GM12873 (cell line): Measurements from ENCODE around the gene KRT26.
A peak's percentile ranks its signal among the peaks of the same experiment; 100 is the strongest.

Experiments
- CTCF ChIP-seq: IDR thresholded peaks from 2 replicates; pipeline ENCODE4 v1.5.1; 2012; ENCODE audit warnings: low read depth, mild to moderate bottlenecking, moderate library complexity, low read length, control low read depth; ENCODE audit not compliant: insufficient read depth; ENCODE audit errors: missing control alignments

Gene KRT26

GRCh38 chr17:40751065-40751464, 20.9 kb downstream of the KRT26 start:
- no peak for TF ChIP-seq CTCF

- no peak for TF ChIP-seq CTCF
Observed at GRCh38 chr17:40750391-40750790, 21.6 kb downstream of the KRT26 start.

GRCh38 chr17:40738553-40738952, 33.4 kb downstream of the KRT26 start:
- peak; percentile 11 for TF ChIP-seq CTCF

DNA sequence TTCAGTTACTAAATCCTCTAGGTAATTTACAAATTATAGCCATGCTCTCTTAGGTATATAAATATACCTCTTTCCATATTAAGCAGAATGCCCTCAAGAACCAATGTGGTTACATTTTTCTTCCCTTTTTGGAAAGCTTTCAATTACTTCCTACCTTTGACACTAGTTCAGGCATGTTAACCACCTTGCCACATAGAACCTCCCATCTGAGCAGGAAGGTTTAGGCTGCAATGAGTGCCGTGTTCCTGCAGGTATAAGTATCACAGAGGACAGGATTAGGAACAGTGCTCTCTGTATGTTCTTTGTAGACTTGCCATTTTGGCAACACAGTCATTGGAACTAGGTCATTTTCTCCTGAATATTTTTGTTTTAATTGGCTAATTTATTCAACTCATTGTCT, 37.0 kb downstream of the KRT26 start:
- no peak for TF ChIP-seq CTCF

- no peak for TF ChIP-seq CTCF
Observed at GRCh38 chr17:40734018-40734417, 38.0 kb downstream of the KRT26 start.

DNA sequence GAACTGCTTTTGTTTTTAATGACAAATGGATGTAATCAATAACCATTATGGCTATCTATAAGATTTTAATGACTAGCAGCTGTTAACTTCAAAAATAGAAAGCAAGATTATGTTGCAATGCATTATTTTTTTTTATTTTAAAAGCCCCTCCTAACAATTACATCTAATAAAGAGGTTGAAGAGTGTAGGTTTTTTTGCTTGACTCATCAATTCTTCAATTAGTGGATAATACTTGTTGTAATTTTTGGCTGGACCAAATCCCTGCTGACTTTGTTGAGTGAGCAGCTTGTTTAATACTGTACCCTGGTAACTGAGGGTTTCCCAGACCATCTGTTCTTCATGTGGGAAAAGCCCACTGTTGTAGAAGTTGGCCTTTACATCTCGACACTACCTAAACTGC, 41.0 kb downstream of the KRT26 start:
- TF ChIP-seq CTCF, result no peak

GRCh38 chr17:40727447-40728231, 44.4 kb downstream of the KRT26 start:
- no peak for TF ChIP-seq CTCF

DNA sequence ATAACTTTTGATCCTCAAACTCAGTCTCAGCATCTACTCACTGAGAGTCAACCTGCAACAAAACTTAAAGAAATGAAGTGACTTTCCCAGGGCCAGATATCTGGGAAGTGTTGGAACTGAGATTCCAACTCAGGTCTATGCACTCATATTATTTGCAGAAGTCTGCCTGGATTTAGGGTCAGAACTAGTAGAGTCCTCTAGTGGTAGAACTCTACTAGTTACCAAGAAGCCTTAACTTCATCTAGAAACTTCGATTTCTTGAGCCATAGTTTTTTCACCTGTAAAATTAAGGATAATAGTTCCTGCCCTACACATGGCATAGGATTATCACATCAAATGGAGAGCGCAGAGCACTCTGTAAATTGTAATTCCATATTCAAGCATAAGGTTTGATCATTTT, 45.1 kb downstream of the KRT26 start:
- TF ChIP-seq CTCF, result peak; percentile 29
